ENCODE data around the gene ESPN.
"Not testable (repeated sequence)": the region's sequence is repeated elsewhere in the genome, so short reads cannot be mapped to it uniquely, and the experiment has no call there.

ESPN gene

GRCh38 chr1:6426972-6427350 is 2.4 kb downstream of the ESPN start:
- Histone ChIP-seq H3K4ac (ENCODE audit: low read depth, low read length) (no peak overlapping the region), H3K79me1 (ENCODE audit: low read length) (no peaks in the 10 kb centered on the region), H2BK120ac (ENCODE audit: insufficient read depth, low read length, poor library complexity) (no peak overlapping the region), H4K91ac (ENCODE audit: low read depth, low read length) (no peak overlapping the region), H3K79me2 (ENCODE audit: control insufficient read depth, insufficient read depth, low read length, poor library complexity) (no peaks in the 10 kb centered on the region), H3K9me3 (ENCODE audit: insufficient read depth, low read depth, low read length) (peaks cover 7% of the 10 kb centered on the region), H3K9ac (ENCODE audit: low read length) (no peak overlapping the region), H3K27me3 (ENCODE audit: insufficient read depth, low read length) (peaks cover 26% of the 10 kb centered on the region), H3K27ac (ENCODE audit: low read depth, low read length) (no peak overlapping the region), H3K23ac (ENCODE audit: low read length) (no peak overlapping the region), H4K8ac (ENCODE audit: low read depth, low read length) (no peak overlapping the region), H3K4me2 (ENCODE audit: low read length) (no peak overlapping the region), H3K14ac (ENCODE audit: low read length) (no peak overlapping the region), H3K36me3 (ENCODE audit: control insufficient read depth in 1 of 2, insufficient read depth in 2 of 2, low read length in 2 of 2) (no peaks in the 10 kb centered on the region), H3K18ac (ENCODE audit: low read length) (no peak overlapping the region), H3K4me1 (ENCODE audit: control insufficient read depth in 1 of 2, insufficient read depth in 2 of 2, low read length in 2 of 2) (peaks cover 2 to 8% of the 10 kb centered on the region in 2 experiments), H3K4me3 (ENCODE audit: low read depth, low read length) (no peak overlapping the region), H2AK5ac (ENCODE audit: low read length) (no peak overlapping the region), H2BK5ac (ENCODE audit: low read depth, low read length, poor library complexity) (no peak overlapping the region), H2AFZ (ENCODE audit: insufficient read depth, low read length, poor library complexity) (no peak overlapping the region), H4K12ac (ENCODE audit: low read depth, low read length) (no peak overlapping the region), H2BK12ac (ENCODE audit: low read length) (no peak overlapping the region)
- WGBS (ENCODE audit: extremely low coverage, insufficient coverage, insufficient read length): no CpG with 5 or more reads among the region's 10 CpGs
- no peak for DNase-seq

- Histone ChIP-seq H3K4me2 (ENCODE audit: low read length) (no peak overlapping the region), H3K9ac (ENCODE audit: low read length) (no peak overlapping the region), H3K4me3 (ENCODE audit: low read depth, low read length) (no peak overlapping the region), H2BK5ac (ENCODE audit: low read depth, low read length, poor library complexity) (no peak overlapping the region), H3K79me1 (ENCODE audit: low read length) (no peaks in the 10 kb centered on the region), H3K79me2 (ENCODE audit: control insufficient read depth, insufficient read depth, low read length, poor library complexity) (no peaks in the 10 kb centered on the region), H2AFZ (ENCODE audit: insufficient read depth, low read length, poor library complexity) (no peak overlapping the region), H3K18ac (ENCODE audit: low read length) (no peak overlapping the region), H3K14ac (ENCODE audit: low read length) (no peak overlapping the region), H3K4ac (ENCODE audit: low read depth, low read length) (no peak overlapping the region), H3K9me3 (ENCODE audit: insufficient read depth, low read depth, low read length) (peaks cover 7% of the 10 kb centered on the region), H3K23ac (ENCODE audit: low read length) (no peak overlapping the region), H2BK120ac (ENCODE audit: insufficient read depth, low read length, poor library complexity) (no peak overlapping the region), H4K12ac (ENCODE audit: low read depth, low read length) (no peak overlapping the region), H3K27ac (ENCODE audit: low read depth, low read length) (no peak overlapping the region), H2AK5ac (ENCODE audit: low read length) (no peak overlapping the region), H4K8ac (ENCODE audit: low read depth, low read length) (no peak overlapping the region), H3K36me3 (ENCODE audit: control insufficient read depth in 1 of 2, insufficient read depth in 2 of 2, low read length in 2 of 2) (no peaks in the 10 kb centered on the region), H2BK12ac (ENCODE audit: low read length) (no peak overlapping the region), H4K91ac (ENCODE audit: low read depth, low read length) (no peak overlapping the region), H3K27me3 (ENCODE audit: insufficient read depth, low read length) (peaks cover 26% of the 10 kb centered on the region), H3K4me1 (ENCODE audit: control insufficient read depth in 1 of 2, insufficient read depth in 2 of 2, low read length in 2 of 2) (peaks cover 2 to 8% of the 10 kb centered on the region in 2 experiments)
- DNase-seq: no peak
- no CpG with 5 or more reads among the region's 26 CpGs for WGBS (ENCODE audit: extremely low coverage, insufficient coverage, insufficient read length)
Measured at GRCh38 chr1:6427441-6428390, 3.1 kb downstream of the ESPN start.

- not testable (repeated sequence) for H3K79me1 ChIP-seq (ENCODE audit: low read length); DNase-seq; H2AK5ac ChIP-seq (ENCODE audit: low read length); H3K4ac ChIP-seq (ENCODE audit: low read depth, low read length); H3K18ac ChIP-seq (ENCODE audit: low read length); H3K36me3 ChIP-seq (ENCODE audit: control insufficient read depth in 1 of 2, insufficient read depth in 2 of 2, low read length in 2 of 2); H3K4me1 ChIP-seq (ENCODE audit: control insufficient read depth in 1 of 2, insufficient read depth in 2 of 2, low read length in 2 of 2); H4K91ac ChIP-seq (ENCODE audit: low read depth, low read length); H4K8ac ChIP-seq (ENCODE audit: low read depth, low read length); H2BK120ac ChIP-seq (ENCODE audit: insufficient read depth, low read length, poor library complexity); H3K4me2 ChIP-seq (ENCODE audit: low read length); H2BK12ac ChIP-seq (ENCODE audit: low read length); H3K9me3 ChIP-seq (ENCODE audit: insufficient read depth, low read depth, low read length); H2AFZ ChIP-seq (ENCODE audit: insufficient read depth, low read length, poor library complexity); H3K23ac ChIP-seq (ENCODE audit: low read length); H3K79me2 ChIP-seq (ENCODE audit: control insufficient read depth, insufficient read depth, low read length, poor library complexity); H4K12ac ChIP-seq (ENCODE audit: low read depth, low read length); H3K14ac ChIP-seq (ENCODE audit: low read length); H3K4me3 ChIP-seq (ENCODE audit: low read depth, low read length); H3K9ac ChIP-seq (ENCODE audit: low read length); H2BK5ac ChIP-seq (ENCODE audit: low read depth, low read length, poor library complexity); H3K27ac ChIP-seq (ENCODE audit: low read depth, low read length)
- no CpG with 5 or more reads among the region's 6 CpGs for WGBS (ENCODE audit: extremely low coverage, insufficient coverage, insufficient read length)
- H3K27me3 ChIP-seq (ENCODE audit: insufficient read depth, low read length): peaks cover 26% of the 10 kb centered on the region
Measured at GRCh38 chr1:6428453-6428852, 3.9 kb downstream of the ESPN start.

GRCh38 chr1:6429660-6430411 is 5.3 kb downstream of the ESPN start:
- not testable (repeated sequence) for H3K4ac ChIP-seq (ENCODE audit: low read depth, low read length); H3K18ac ChIP-seq (ENCODE audit: low read length); H3K79me2 ChIP-seq (ENCODE audit: control insufficient read depth, insufficient read depth, low read length, poor library complexity); H3K9ac ChIP-seq (ENCODE audit: low read length); H4K8ac ChIP-seq (ENCODE audit: low read depth, low read length); H4K12ac ChIP-seq (ENCODE audit: low read depth, low read length); H2AK5ac ChIP-seq (ENCODE audit: low read length); H4K91ac ChIP-seq (ENCODE audit: low read depth, low read length); H3K79me1 ChIP-seq (ENCODE audit: low read length); H3K14ac ChIP-seq (ENCODE audit: low read length); H3K9me3 ChIP-seq (ENCODE audit: insufficient read depth, low read depth, low read length); H3K36me3 ChIP-seq (ENCODE audit: control insufficient read depth in 1 of 2, insufficient read depth in 2 of 2, low read length in 2 of 2); H2BK120ac ChIP-seq (ENCODE audit: insufficient read depth, low read length, poor library complexity); H2BK5ac ChIP-seq (ENCODE audit: low read depth, low read length, poor library complexity); DNase-seq; H3K4me1 ChIP-seq (ENCODE audit: control insufficient read depth in 1 of 2, insufficient read depth in 2 of 2, low read length in 2 of 2); H3K4me3 ChIP-seq (ENCODE audit: low read depth, low read length); H2AFZ ChIP-seq (ENCODE audit: insufficient read depth, low read length, poor library complexity); H2BK12ac ChIP-seq (ENCODE audit: low read length); H3K4me2 ChIP-seq (ENCODE audit: low read length); H3K27ac ChIP-seq (ENCODE audit: low read depth, low read length); H3K23ac ChIP-seq (ENCODE audit: low read length)
- peaks cover 14% of the 10 kb centered on the region for H3K27me3 ChIP-seq (ENCODE audit: insufficient read depth, low read length)
- WGBS (ENCODE audit: extremely low coverage, insufficient coverage, insufficient read length): no CpG with 5 or more reads among the region's 19 CpGs
